Adrenal gland (tissue), 12 donors: ENCODE data around the gene GBGT1. TPM values are rescaled to one million over a fixed set of nuclear protein-coding genes. Genes with fewer than 3 reads are reported as not detected.

Experiments
- DNase-seq, 7 donors: peaks; one replicate each; pipeline ENCODE4 v3.0.0-alpha.2; 2019 to 2020
- H3K27ac ChIP-seq, 5 donors: fragments of 200-600 bp; sonication (generic) in 4 of 5; 1 replicate in 3 of 5; 2 replicates in 2 of 5; pipeline versions ENCODE4 v1.5.1 to v1.8.0; 2016 to 2020; ENCODE audit warnings: mild to moderate bottlenecking in 1 of 5
- H3K27me3 ChIP-seq: fragments of 200-600 bp; 2 replicates; pipeline ENCODE4 v1.8.0; 2021
- H3K36me3 ChIP-seq, 2 donors: fragments of 200-600 bp; replicated peaks in 1 of 2; 1 replicate in 1 of 2; 2 replicates in 1 of 2; pipeline versions ENCODE4 v1.5.1 to v1.8.0; 2018 to 2022
- H3K4me1 ChIP-seq, 2 donors: fragments of 200-600 bp; replicated peaks in 1 of 2; 1 replicate in 1 of 2; 2 replicates in 1 of 2; pipeline versions ENCODE4 v1.5.1 to v1.8.0; 2018 to 2021
- H3K4me3 ChIP-seq, 4 donors: fragments of 200-600 bp; sonication (generic) in 3 of 4; one replicate each; pipeline ENCODE4 v1.5.1; 2016 to 2018
- H3K9me3 ChIP-seq, 3 donors: fragments of 200-600 bp; sonication (generic) in 1 of 3; replicated peaks in 1 of 3; 1 replicate in 2 of 3; 2 replicates in 1 of 3; pipeline versions ENCODE4 v1.5.1 to v1.8.0; 2016 to 2021
- CTCF ChIP-seq, 6 experiments: fragments of 450-650 bp in 4 of 6; fragments of 200-600 bp in 2 of 6; sonication (generic) in 1 of 6; IDR thresholded peaks; 1 replicate in 5 of 6; 2 replicates in 1 of 6; pipeline versions ENCODE4 v1.5.1 to v1.8.0; 2016 to 2021; ENCODE audit warnings: antibody characterized with exemption in 6 of 6, mild to moderate bottlenecking in 2 of 6, moderate library complexity in 1 of 6
- POLR2A ChIP-seq, 2 donors: fragments of 450-650 bp; IDR thresholded peaks; one replicate each; pipeline ENCODE4 v1.6.1; 2017; ENCODE audit warnings: antibody characterized with exemption in 2 of 2, mild to moderate bottlenecking in 2 of 2, moderate library complexity in 1 of 2
- WGBS, 4 donors: extraction: QIAGEN DNeasy Blood & Tissue Kit in 2 of 4; methylation state at CpG; one replicate each; pipeline versions ENCODE4 v1.1.5 to v1.1.7; 2013 to 2017; 5-methylcytosine and 5-hydroxymethylcytosine counted together
- intact Hi-C, 2 donors: fragments of 100-400 bp; cut with DNase I; formaldehyde crosslinking; loops; one replicate each; pipeline versions ENCODE4 v1.14.1 to v1.15.0; 2022 to 2023
- polyA plus RNA-seq, 3 donors: library from polyadenylated mRNA; stranded (reverse); fragments of 200-250 nt in 2 of 3; fragments of 350-450 nt in 1 of 3; fragmentation: Illumina TruSeq in 1 of 3; extraction: RNeasy Lipid Tissue Mini Kit (QIAGEN cat#74804) in 1 of 3; gene quantifications; one replicate each; pipeline ENCODE4 v1.2.3, GENCODE V29; 2013 to 2014
- total RNA-seq, 9 donors: library from RNA; depleted of rRNA in 4 of 9; stranded (reverse); fragments of >200 nt in 4 of 9; fragments of 120-200 nt in 1 of 9; fragmentation: NEBNext Ultra II Directional in 1 of 9; extraction: Animal tissue kit (Norgen Biotek cat#: 25700) in 1 of 9; gene quantifications; one replicate each; pipeline versions ENCODE4 v1.1.0 to v1.2.4, GENCODE V29; 2013 to 2023
- donor health status: healthy with polysubstance abuse.
- donor health status: Bipolar disorder and iron deficiency.
- donor health status: DM: yes; HTN: yes; CAD: no.
- donor health status: DM: no; HTN: no; CAD: no.
- donor health status: DM: no; HTN: no; CAD: no.
- donor health status: DM: yes; HTN: yes; CAD: no.

The GBGT1 gene
- total and polyA plus RNA-seq, 12 donors, result 3.5 to 67.5 (median 29.2) TPM

GRCh38 chr9:133107961-133108793 is 55.5 kb downstream of the GBGT1 start:
- 93 to 97% (median 94%) methylated on average over 5 to 18 of the region's 18 CpGs for WGBS, 4 donors
- Histone ChIP-seq H3K27ac (no peak overlapping the region), H3K36me3 (peaks cover 0 to 84% of the 10 kb centered on the region in 2 donors), H3K4me3 (no peak overlapping the region), H3K4me1 (peaks cover 5 to 19% of the 10 kb centered on the region in 2 donors), H3K27me3 (no peaks in the 10 kb centered on the region), H3K9me3 (no peaks in the 10 kb centered on the region)
- intact Hi-C loops, result no loop called here
- DNase-seq, result peak in 5 of 7 donors; percentile 3 to 20 (median 9)
- TF ChIP-seq POLR2A (IDR thresholded peaks at IDR 0.05) (no peak), CTCF (IDR thresholded peaks at IDR 0.05) (no peak)

GRCh38 chr9:133107245-133107722 is 56.4 kb downstream of the GBGT1 start:
- Histone ChIP-seq H3K36me3 (peaks cover 0 to 93% of the 10 kb centered on the region in 2 donors), H3K27ac (no peak overlapping the region), H3K4me3 (no peak overlapping the region), H3K27me3 (no peaks in the 10 kb centered on the region), H3K9me3 (no peaks in the 10 kb centered on the region), H3K4me1 (peaks cover 0 to 10% of the 10 kb centered on the region in 2 donors)
- peak in 4 of 7 donors; percentile 6 to 18 (median 11) for DNase-seq
- intact Hi-C loops, result no loop called here
- 92 to 95% (median 94%) methylated on average over 6 to 13 of the region's 13 CpGs for WGBS, 4 donors
- TF ChIP-seq POLR2A (IDR thresholded peaks at IDR 0.05) (no peak), CTCF (IDR thresholded peaks at IDR 0.05) (no peak)

GRCh38 chr9:133106511-133107244 is 57.0 kb downstream of the GBGT1 start:
- 91 to 94% (median 92%) methylated on average over 15 to 17 of the region's 17 CpGs for WGBS, 4 donors
- peaks cover 0 to 95% of the 10 kb centered on the region in 2 donors for H3K36me3 ChIP-seq
- no peaks in the 10 kb centered on the region for H3K9me3 ChIP-seq
- intact Hi-C loops, result no loop called here
- H3K4me1 ChIP-seq, result peaks cover 0 to 5% of the 10 kb centered on the region in 2 donors
- TF ChIP-seq CTCF (IDR thresholded peaks at IDR 0.05) (no peak), POLR2A (IDR thresholded peaks at IDR 0.05) (no peak)
- H3K4me3 ChIP-seq, result no peak overlapping the region
- no peaks in the 10 kb centered on the region for H3K27me3 ChIP-seq
- peak in 5 of 7 donors; percentile 9 to 20 (median 16) for DNase-seq
- H3K27ac ChIP-seq, result no peak overlapping the region

- Histone ChIP-seq H3K9me3 (no peaks in the 10 kb centered on the region), H3K36me3 (peaks cover 0 to 96% of the 10 kb centered on the region in 2 donors), H3K27me3 (no peaks in the 10 kb centered on the region), H3K4me1 (peaks cover 0 to 5% of the 10 kb centered on the region in 2 donors), H3K27ac (no peak overlapping the region), H3K4me3 (no peak overlapping the region)
- 89 to 100% (median 93%) methylated on average over 4 to 7 of the region's 7 CpGs; no CpG with 5 or more reads in 1 of the 4 donors for WGBS, 4 donors
- DNase-seq, result peak in 5 of 7 donors; percentile 4 to 18 (median 13)
- intact Hi-C loops, result no loop called here
- TF ChIP-seq CTCF (IDR thresholded peaks at IDR 0.05) (no peak), POLR2A (IDR thresholded peaks at IDR 0.05) (no peak)
Observed at GRCh38 chr9:133105461-133105770, 58.3 kb downstream of the GBGT1 start.
